COR-L47 (cell line): ENCODE data around the gene EGFLAM.

Experiments used
- DNase-seq: peaks from one replicate; lab custom pipeline; 2025; lab: John Stamatoyannopoulos, UW

EGFLAM gene

GRCh38 chr5:38448568-38449350 is 190.4 kb downstream of the EGFLAM start:
- no peak for DNase-seq

- no peak for DNase-seq
Observed at GRCh38 chr5:38450627-38451026, 192.3 kb downstream of the EGFLAM start.

DNA sequence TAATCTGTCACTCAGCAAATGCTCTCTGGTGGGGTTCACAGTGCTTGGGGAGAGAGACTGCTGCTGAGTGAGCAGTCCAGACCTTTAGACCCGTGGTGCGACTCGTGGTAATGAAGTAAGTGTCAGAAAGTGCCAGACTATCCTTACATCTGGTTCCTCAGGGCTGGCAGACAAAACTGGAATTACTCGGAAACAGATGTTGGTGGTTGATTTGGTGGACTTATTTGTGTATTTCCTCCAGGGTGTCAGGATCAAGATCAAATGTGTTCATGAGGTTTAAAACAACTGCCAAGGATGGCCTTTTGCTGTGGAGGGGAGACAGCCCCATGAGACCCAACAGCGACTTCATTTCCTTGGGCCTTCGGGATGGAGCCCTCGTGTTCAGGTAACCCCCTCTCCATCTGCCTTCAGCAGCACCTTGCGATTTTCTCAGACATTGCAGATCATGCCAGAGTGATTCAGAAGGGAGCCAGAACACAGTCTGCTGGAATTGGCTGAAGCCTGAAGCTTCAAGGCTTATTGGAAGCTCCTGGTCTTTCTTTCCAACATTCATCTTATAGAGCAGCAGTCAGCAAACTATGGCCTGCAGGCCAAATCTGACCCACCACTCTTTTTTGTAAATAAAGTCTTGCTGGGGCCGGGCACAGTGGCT is 192.8 kb downstream of the EGFLAM start:
- no peak for DNase-seq

DNA sequence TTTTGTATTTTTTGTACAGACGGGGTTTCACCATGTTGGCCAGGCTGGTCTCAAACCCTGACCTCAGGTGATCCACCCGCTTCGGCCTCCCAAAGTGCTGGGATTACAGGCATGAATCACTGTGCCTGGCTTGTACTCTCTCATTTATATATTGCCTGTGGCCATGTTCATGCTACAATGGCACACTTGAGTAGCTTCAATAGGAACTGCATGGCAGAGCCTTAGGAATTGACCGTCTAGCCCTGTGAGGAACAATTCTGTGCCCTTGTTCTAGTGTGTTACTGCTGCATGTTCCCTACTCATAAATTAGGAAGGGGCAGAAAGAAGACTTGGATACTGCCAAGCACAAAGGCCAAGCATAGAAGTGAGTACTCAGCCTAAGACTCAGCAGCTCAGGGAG is 193.8 kb downstream of the EGFLAM start:
- DNase-seq: no peak

GRCh38 chr5:38453506-38453905 is 195.1 kb downstream of the EGFLAM start:
- DNase-seq: no peak

DNA sequence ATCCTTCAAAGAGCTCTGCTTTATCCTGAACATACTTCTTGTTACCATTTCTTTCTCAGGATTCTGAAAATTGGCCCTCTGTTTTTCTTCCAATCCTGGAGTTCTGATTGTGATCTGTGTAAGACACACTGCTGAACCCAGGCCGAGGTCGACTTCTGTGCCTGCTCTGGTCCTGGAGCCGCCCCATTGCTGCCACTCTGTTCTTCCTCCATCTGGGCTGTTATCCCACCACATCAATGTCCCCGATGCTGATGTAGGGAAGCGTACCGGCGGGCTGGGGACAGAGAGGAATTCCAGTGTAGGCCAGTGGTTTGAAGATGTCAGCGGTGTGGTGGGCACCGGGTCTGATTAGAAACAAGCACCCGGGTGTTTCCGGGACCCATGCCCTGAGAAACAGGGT is 195.6 kb downstream of the EGFLAM start:
- no peak for DNase-seq

DNA sequence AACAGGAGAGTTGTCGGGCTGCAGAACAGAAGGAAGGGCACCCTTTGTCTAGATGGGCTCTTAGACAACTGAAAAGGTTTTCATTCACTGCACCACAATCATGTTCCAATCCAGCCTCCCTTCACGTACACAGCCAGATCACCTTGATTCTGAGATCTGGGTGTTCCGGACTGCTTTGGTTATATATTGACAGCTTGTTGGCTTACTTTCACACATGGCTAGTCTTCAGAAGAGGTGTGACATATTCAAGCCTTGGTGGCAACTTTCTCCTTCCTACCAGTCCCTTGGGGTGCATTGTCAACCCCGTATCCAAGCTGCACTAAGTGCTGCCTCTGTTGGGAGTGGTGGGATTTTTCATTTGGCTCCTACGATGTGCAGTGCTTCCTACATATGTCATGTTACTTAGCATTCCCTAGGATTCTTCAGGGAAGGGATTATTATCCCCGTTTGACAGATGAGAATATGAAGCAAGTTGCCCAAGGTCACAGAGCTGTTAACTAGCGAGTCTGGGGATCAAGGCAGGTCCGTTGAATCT is 197.5 kb downstream of the EGFLAM start:
- no peak for DNase-seq

DNA sequence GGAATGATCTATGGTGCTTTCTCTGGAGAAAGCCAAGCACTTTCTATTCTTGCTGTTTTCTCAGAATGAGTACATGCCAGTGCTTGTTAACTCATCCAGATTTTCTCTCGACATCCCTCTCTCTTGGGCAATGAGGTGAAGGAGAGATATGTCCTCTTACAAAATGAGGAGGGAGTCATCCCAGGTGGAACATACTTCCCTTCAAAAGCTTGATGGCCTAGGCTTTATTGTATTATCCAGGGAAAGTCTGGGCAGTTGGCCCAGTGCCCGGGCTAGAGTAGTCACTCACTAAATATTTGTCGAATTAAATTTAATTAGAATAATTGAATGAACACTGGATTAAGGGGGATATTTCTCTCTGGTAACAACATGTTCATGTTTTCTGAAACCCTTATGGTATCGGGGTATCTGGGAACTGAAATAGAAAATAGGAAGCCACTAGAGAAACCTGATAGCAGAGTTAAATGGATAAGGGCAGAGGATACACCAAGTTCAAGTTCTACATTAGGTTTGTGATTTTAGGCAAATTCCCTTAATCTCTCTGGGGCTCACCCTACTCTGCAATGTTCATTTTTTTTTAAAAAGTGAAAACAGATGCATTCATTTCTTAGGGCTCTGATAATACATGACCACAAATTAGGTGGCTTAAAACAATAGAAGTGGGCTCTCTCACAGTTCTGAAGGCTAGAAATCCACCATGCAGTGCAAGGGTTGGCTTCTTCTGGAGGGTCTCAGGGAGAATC is 198.5 kb downstream of the EGFLAM start:
- no peak for DNase-seq

DNA sequence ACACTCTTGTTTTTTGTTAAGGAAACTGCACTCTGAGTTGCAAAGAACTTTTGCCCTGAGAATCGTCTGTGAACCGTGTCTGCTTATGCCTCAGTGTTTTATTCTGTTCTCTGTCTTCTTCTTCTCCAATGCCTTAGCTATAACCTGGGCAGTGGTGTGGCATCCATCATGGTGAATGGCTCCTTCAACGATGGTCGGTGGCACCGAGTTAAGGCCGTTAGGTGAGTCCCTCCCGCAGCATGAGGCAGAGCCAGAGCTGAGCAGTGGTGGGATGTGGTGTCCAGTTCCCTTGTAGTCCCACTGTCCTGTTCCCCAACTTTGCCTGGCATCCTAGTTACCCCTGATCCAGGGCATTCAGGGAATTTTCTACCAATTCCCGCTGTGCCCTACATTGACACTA is 199.8 kb downstream of the EGFLAM start:
- DNase-seq: no peak

DNA sequence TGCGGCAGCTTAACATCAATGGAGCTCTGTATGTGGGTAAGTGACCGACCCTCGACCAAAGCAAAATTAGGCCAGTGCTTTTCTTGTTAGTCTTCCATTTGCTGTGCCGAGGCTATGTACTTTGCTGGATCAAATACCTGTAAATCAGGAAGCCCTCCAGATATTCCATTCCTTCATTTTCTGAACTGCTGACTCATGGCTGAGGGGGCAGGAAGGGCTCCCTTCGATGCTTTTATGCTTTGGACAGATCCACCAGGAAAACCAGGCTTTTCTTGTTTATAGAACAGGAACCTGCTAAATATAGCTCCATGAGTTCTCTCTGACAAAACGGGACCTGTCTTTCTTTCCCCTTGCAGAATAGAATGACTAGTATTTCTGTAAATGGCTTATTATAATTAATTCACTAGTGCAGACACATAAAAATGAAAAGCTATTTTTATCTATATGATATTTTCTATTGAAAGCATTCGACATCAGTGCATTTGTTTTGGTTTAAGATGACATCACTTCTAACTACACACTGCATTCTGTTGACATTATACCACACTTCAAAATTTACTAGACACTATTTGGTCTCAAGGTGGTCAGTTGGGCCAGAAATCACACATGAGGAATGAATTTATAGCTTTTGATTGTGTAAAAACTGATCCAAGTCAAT is 204.7 kb downstream of the EGFLAM start:
- DNase-seq: no peak

GRCh38 chr5:38463634-38464521 is 205.5 kb downstream of the EGFLAM start:
- DNase-seq: no peak

DNA sequence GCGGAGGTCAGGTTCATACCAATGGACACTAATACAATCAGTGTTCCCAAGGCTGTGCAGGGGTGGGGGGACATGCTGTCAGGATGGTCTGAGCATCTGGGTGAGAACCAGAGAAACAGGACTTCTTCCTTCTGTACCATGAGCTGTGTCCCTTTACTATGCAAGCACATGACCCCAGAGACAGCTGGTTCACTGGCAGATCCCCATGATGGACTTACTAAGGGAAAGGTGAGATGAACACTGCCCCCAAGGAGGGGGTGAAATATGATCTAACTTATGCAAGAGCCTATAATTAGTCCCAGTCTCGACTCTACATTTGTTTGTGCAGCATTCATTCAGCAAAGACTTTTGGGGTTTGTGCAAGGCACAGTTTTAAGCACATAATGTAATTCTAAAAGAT is 206.7 kb downstream of the EGFLAM start:
- DNase-seq: no peak

DNA sequence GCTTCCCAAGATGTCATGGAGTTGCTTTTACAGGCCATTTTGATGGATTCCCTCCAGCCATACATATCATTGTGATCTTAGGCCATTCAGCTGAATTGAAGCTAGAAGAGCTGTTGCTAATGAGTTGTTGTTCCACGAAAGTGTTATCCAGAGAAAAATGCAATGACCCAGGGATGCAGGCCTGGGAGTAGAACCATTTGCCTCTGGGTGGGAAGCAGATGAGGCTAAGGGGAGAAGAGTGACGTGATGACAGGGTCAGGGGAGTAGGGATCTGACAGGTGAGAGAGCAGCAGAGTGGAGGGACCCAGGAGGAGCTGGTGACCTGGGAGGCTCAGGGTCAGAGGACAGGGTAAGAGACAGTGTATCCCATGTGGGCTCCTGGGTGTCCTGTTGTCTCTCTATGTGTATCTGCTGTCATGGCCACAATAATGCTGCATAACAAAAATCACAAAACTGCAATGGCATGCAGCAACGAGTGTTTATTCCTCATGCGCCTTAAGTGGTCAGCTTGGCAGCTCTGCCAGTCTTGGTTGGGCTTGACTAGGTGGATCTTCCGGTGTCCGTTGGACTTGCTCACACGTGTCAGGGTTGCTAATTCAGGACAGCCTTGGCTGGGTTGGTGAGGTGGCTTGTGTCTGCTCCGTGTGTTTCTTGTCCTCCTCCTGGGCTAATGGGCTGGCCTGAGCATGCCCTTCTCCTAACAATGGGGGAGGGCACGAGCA is 207.5 kb downstream of the EGFLAM start:
- DNase-seq: no peak

- DNase-seq: no peak
Observed at GRCh38 chr5:38466424-38467189, 208.2 kb downstream of the EGFLAM start.

GRCh38 chr5:38467353-38468040 is 209.1 kb downstream of the EGFLAM start:
- DNase-seq: no peak

- no peak for DNase-seq
Observed at GRCh38 chr5:38468202-38468673, 209.9 kb downstream of the EGFLAM start.

- no peak for DNase-seq
Observed at GRCh38 chr5:38468978-38469706, 210.8 kb downstream of the EGFLAM start.

DNA sequence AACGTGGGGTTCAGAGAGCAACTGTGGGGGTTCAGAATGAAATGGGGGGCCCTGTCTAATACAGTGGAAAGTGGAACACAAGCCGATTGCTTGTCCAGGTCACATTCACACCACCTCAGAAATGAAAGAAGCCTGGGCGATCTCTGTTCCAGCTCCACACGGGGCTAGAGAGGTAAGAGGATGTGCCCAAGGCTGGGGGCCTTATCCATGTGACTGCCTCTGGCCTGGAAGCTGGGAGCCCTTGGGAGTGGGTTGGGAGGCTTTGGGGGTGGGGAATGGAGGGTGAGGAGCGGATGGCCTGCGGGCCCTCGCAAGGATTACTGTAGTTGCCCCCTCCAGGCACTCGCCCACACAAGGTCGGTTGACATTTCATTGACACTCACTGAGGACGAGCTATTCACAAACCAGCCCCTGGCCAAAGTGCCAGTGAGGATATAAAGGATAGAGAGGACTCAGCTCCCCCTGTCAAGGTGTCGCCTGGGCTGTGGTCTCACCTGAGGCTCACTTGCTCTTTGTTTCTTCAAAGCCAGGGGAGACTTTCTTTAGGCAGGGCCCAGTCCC is 211.4 kb downstream of the EGFLAM start:
- no peak for DNase-seq
